Liver (tissue), 3 donors: ENCODE measurements around the gene MIPEP.

Experiments used
- FOXA1 ChIP-seq: IDR thresholded peaks from 2 replicates; pipeline ENCODE4 v1.6.1; 2016; ENCODE audit warnings: antibody characterized with exemption
- GABPA ChIP-seq, 2 donors: IDR thresholded peaks in 1 of 2; conservative IDR thresholded peaks in 1 of 2; 2 replicates each; pipeline ENCODE4 v1.6.1; 2016; ENCODE audit warnings: antibody characterized with exemption in 2 of 2, mild to moderate bottlenecking in 1 of 2, moderate library complexity in 1 of 2
- HNF4A ChIP-seq, 2 donors: conservative IDR thresholded peaks; 2 replicates each; pipeline ENCODE4 v1.6.1; 2016; ENCODE audit warnings: antibody characterized with exemption in 2 of 2, mild to moderate bottlenecking in 2 of 2
- JUND ChIP-seq, 2 donors: IDR thresholded peaks; 2 replicates each; pipeline ENCODE4 v1.6.1; 2016; ENCODE audit warnings: antibody characterized with exemption in 2 of 2
- NR2F2 ChIP-seq: IDR thresholded peaks from 2 replicates; pipeline ENCODE4 v1.6.1; 2016; ENCODE audit warnings: antibody characterized with exemption
- RAD21 ChIP-seq, 2 donors: IDR thresholded peaks; 2 replicates each; pipeline ENCODE4 v1.6.1; 2016; ENCODE audit warnings: antibody characterized with exemption in 2 of 2, mild to moderate bottlenecking in 2 of 2
- RXRA ChIP-seq, 2 donors: IDR thresholded peaks; 2 replicates each; pipeline ENCODE4 v1.6.1; 2017 to 2018; ENCODE audit warnings: antibody characterized with exemption in 2 of 2, mild to moderate bottlenecking in 1 of 2
- TAF1 ChIP-seq: conservative IDR thresholded peaks from 2 replicates; pipeline ENCODE4 v1.6.1; 2016; ENCODE audit warnings: antibody characterized with exemption, mild to moderate bottlenecking
- YY1 ChIP-seq: IDR thresholded peaks from 2 replicates; pipeline ENCODE4 v1.6.1; 2016; ENCODE audit warnings: antibody characterized with exemption, mild to moderate bottlenecking
- TF ChIP-seq, protein P1 (sequence below): fragments of 150-350 bp; IDR thresholded peaks from 2 replicates; pipeline ENCODE4 v1.5.1; 2017; ENCODE audit warnings: improper control_type of control experiment, low read depth, low read length; ENCODE audit not compliant: missing input control
- TF ChIP-seq, protein P2 (sequence below): IDR thresholded peaks from 2 replicates; pipeline ENCODE4 v1.6.1; 2016; ENCODE audit warnings: antibody characterized with exemption
- TF ChIP-seq, protein P3 (sequence below): IDR thresholded peaks from 2 replicates; pipeline ENCODE4 v1.6.1; 2016; ENCODE audit warnings: antibody characterized with exemption, mild to moderate bottlenecking
- TF ChIP-seq, protein P4 (sequence below): IDR thresholded peaks from 2 replicates; pipeline ENCODE4 v1.6.1; 2016; ENCODE audit warnings: antibody characterized with exemption
- TF ChIP-seq, protein P5 (sequence below): IDR thresholded peaks from 2 replicates; pipeline ENCODE4 v1.6.1; 2016; ENCODE audit warnings: antibody characterized with exemption
- donor health status: healthy.
- donor health status: healthy.

DNA sequence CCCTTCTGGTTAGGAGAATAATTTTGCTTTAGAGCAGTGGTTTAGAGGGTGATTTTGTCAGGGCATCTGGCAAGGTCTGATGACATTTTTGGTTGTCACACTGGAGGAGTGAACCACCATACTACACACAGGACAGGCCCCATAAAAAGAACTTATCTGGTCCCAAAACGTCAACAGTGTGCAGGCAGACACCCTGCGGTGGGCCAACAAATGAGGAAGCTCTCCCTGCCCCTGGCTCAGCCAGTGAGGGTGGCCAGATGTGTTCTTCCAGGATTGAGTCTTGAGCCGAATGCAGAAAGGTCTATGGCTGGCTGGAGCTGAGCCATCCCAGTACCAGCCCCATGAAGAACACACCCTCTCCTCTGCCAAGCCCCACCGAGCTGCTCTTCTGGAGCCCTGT, 149.2 kb downstream of the MIPEP start:
- TF ChIP-seq, protein P1, sequence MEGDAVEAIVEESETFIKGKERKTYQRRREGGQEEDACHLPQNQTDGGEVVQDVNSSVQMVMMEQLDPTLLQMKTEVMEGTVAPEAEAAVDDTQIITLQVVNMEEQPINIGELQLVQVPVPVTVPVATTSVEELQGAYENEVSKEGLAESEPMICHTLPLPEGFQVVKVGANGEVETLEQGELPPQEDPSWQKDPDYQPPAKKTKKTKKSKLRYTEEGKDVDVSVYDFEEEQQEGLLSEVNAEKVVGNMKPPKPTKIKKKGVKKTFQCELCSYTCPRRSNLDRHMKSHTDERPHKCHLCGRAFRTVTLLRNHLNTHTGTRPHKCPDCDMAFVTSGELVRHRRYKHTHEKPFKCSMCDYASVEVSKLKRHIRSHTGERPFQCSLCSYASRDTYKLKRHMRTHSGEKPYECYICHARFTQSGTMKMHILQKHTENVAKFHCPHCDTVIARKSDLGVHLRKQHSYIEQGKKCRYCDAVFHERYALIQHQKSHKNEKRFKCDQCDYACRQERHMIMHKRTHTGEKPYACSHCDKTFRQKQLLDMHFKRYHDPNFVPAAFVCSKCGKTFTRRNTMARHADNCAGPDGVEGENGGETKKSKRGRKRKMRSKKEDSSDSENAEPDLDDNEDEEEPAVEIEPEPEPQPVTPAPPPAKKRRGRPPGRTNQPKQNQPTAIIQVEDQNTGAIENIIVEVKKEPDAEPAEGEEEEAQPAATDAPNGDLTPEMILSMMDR = no peak
- TF ChIP-seq YY1 = no peak
- no peak for TF ChIP-seq GABPA (IDR thresholded peaks at IDR 0.05 in 1 of 2, conservative IDR thresholded peaks at IDR 0.05 in 1 of 2)
- TF ChIP-seq RXRA (IDR thresholded peaks at IDR 0.05) = no peak
- no peak for TF ChIP-seq TAF1
- TF ChIP-seq, protein P2, sequence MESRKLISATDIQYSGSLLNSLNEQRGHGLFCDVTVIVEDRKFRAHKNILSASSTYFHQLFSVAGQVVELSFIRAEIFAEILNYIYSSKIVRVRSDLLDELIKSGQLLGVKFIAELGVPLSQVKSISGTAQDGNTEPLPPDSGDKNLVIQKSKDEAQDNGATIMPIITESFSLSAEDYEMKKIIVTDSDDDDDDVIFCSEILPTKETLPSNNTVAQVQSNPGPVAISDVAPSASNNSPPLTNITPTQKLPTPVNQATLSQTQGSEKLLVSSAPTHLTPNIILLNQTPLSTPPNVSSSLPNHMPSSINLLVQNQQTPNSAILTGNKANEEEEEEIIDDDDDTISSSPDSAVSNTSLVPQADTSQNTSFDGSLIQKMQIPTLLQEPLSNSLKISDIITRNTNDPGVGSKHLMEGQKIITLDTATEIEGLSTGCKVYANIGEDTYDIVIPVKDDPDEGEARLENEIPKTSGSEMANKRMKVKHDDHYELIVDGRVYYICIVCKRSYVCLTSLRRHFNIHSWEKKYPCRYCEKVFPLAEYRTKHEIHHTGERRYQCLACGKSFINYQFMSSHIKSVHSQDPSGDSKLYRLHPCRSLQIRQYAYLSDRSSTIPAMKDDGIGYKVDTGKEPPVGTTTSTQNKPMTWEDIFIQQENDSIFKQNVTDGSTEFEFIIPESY = no peak
- TF ChIP-seq, protein P3, sequence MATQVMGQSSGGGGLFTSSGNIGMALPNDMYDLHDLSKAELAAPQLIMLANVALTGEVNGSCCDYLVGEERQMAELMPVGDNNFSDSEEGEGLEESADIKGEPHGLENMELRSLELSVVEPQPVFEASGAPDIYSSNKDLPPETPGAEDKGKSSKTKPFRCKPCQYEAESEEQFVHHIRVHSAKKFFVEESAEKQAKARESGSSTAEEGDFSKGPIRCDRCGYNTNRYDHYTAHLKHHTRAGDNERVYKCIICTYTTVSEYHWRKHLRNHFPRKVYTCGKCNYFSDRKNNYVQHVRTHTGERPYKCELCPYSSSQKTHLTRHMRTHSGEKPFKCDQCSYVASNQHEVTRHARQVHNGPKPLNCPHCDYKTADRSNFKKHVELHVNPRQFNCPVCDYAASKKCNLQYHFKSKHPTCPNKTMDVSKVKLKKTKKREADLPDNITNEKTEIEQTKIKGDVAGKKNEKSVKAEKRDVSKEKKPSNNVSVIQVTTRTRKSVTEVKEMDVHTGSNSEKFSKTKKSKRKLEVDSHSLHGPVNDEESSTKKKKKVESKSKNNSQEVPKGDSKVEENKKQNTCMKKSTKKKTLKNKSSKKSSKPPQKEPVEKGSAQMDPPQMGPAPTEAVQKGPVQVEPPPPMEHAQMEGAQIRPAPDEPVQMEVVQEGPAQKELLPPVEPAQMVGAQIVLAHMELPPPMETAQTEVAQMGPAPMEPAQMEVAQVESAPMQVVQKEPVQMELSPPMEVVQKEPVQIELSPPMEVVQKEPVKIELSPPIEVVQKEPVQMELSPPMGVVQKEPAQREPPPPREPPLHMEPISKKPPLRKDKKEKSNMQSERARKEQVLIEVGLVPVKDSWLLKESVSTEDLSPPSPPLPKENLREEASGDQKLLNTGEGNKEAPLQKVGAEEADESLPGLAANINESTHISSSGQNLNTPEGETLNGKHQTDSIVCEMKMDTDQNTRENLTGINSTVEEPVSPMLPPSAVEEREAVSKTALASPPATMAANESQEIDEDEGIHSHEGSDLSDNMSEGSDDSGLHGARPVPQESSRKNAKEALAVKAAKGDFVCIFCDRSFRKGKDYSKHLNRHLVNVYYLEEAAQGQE = no peak
- TF ChIP-seq, protein P4, sequence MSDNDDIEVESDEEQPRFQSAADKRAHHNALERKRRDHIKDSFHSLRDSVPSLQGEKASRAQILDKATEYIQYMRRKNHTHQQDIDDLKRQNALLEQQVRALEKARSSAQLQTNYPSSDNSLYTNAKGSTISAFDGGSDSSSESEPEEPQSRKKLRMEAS = no peak
- TF ChIP-seq HNF4A (conservative IDR thresholded peaks at IDR 0.05) = no peak
- TF ChIP-seq RAD21 (IDR thresholded peaks at IDR 0.05) = no peak
- no peak for TF ChIP-seq JUND (IDR thresholded peaks at IDR 0.05)
- no peak for TF ChIP-seq FOXA1
- TF ChIP-seq NR2F2 = no peak
- TF ChIP-seq, protein P5, sequence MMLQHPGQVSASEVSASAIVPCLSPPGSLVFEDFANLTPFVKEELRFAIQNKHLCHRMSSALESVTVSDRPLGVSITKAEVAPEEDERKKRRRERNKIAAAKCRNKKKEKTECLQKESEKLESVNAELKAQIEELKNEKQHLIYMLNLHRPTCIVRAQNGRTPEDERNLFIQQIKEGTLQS = no peak
